ENCODE measurements around the gene MX1.

Gene MX1

GRCh38 chr21:41432562-41433460 is 6.8 kb downstream of the MX1 start:
- DNase-seq: no peak

- DNase-seq: no peak
Observed at GRCh38 chr21:41433566-41433965, 7.5 kb downstream of the MX1 start.

GRCh38 chr21:41435706-41436105 is 9.7 kb downstream of the MX1 start:
- no peak for DNase-seq

GRCh38 chr21:41437729-41438128 is 11.7 kb downstream of the MX1 start:
- no peak for DNase-seq

GRCh38 chr21:41438425-41439113 is 12.5 kb downstream of the MX1 start:
- no peak for DNase-seq

- DNase-seq: no peak
Observed at GRCh38 chr21:41439248-41439647, 13.2 kb downstream of the MX1 start.

- DNase-seq: no peak
Observed at GRCh38 chr21:41441546-41441945, 15.5 kb downstream of the MX1 start.

- DNase-seq: no peak
Observed at GRCh38 chr21:41442481-41443186, 16.6 kb downstream of the MX1 start.

GRCh38 chr21:41443562-41443961 is 17.5 kb downstream of the MX1 start:
- DNase-seq: no peak

- no peak for DNase-seq
Observed at GRCh38 chr21:41444703-41445464, 18.8 kb downstream of the MX1 start.

GRCh38 chr21:41445465-41445862 is 19.4 kb downstream of the MX1 start:
- DNase-seq: no peak

- DNase-seq: no peak
Observed at GRCh38 chr21:41446586-41446985, 20.5 kb downstream of the MX1 start.

- DNase-seq: no peak
Observed at GRCh38 chr21:41447356-41447755, 21.3 kb downstream of the MX1 start.

GRCh38 chr21:41449613-41450012 is 23.6 kb downstream of the MX1 start:
- DNase-seq: no peak

- DNase-seq: no peak
Observed at GRCh38 chr21:41451753-41452676, 26.0 kb downstream of the MX1 start.

GRCh38 chr21:41453198-41453597 is 27.2 kb downstream of the MX1 start:
- no peak for DNase-seq

- DNase-seq: no peak
Observed at GRCh38 chr21:41453761-41454160, 27.7 kb downstream of the MX1 start.

- DNase-seq: no peak
Observed at GRCh38 chr21:41458121-41458520, 32.1 kb downstream of the MX1 start.

GRCh38 chr21:41458559-41458958 is 32.5 kb downstream of the MX1 start:
- DNase-seq: no peak

- DNase-seq: no peak
Observed at GRCh38 chr21:41459884-41460534, 34.0 kb downstream of the MX1 start.

Data from NCI-H226 (cell line).